Neural cell (in vitro differentiated cells): Measurements from ENCODE around the gene GLT6D1. TPM values are rescaled to one million over a fixed set of nuclear protein-coding genes. Genes with fewer than 3 reads are reported as not detected.

ENCODE experiments used
- H2AFZ ChIP-seq: fragments of 200-600, 300-800 bp; sonication (generic), shearing (Covaris generic); 2 replicates; pipeline ENCODE4 v1.6.0; 2014; ENCODE audit warnings: low read depth, mild to moderate bottlenecking, antibody characterized with exemption, low read length, moderate library complexity
- H3F3A ChIP-seq: fragments of 200-600 bp; shearing (Covaris generic); 2 replicates; pipeline ENCODE4 v1.6.1; 2016; ENCODE audit warnings: mild to moderate bottlenecking, moderate library complexity, mixed read lengths, antibody characterized with exemption, low read length; ENCODE audit not compliant: insufficient read depth, poor library complexity, severe bottlenecking
- H3K27ac ChIP-seq: fragments of 200-600, 300-800 bp; sonication (generic), shearing (Covaris generic); 2 replicates; pipeline ENCODE4 v1.5.1; 2014; ENCODE audit warnings: mild to moderate bottlenecking, low read length, moderate library complexity
- H3K27me3 ChIP-seq: fragments of 300-800, 200-600 bp; sonication (generic), shearing (Covaris generic); 2 replicates; pipeline ENCODE4 v1.6.0; 2014; ENCODE audit warnings: mild to moderate bottlenecking, low read depth, low read length, moderate library complexity; ENCODE audit not compliant: insufficient read depth
- H3K36me3 ChIP-seq: fragments of 300-800, 200-600 bp; sonication (generic), shearing (Covaris generic); 2 replicates; pipeline ENCODE4 v1.5.1; 2014; ENCODE audit warnings: mild to moderate bottlenecking, antibody characterized with exemption, low read length, moderate library complexity; ENCODE audit not compliant: insufficient read depth
- H3K4me2 ChIP-seq: fragments of 300-800, 200-600 bp; sonication (generic), shearing (Covaris generic); 2 replicates; pipeline ENCODE4 v1.6.0; 2014; ENCODE audit warnings: mild to moderate bottlenecking, low read length
- H3K4me3 ChIP-seq: fragments of 300-800, 200-600 bp; sonication (generic), shearing (Covaris generic); 2 replicates; pipeline ENCODE4 v1.5.1; 2014; ENCODE audit warnings: mild to moderate bottlenecking, low read length, moderate library complexity
- H3K79me2 ChIP-seq: fragments of 200-600 bp; shearing (Covaris generic); replicated peaks from 2 replicates; pipeline ENCODE4 v1.6.0; 2014; ENCODE audit warnings: mild to moderate bottlenecking, low read length, moderate library complexity; ENCODE audit not compliant: insufficient read depth
- H3K9ac ChIP-seq: fragments of 300-800, 200-600 bp; sonication (generic), shearing (Covaris generic); 2 replicates; pipeline ENCODE4 v1.6.1; 2016; ENCODE audit warnings: mild to moderate bottlenecking, low read length, mixed read lengths
- H3K9me2 ChIP-seq: fragments of 200-600 bp; shearing (Covaris generic); 2 replicates; pipeline ENCODE4 v1.6.1; 2016; ENCODE audit warnings: mild to moderate bottlenecking, low read length, mixed read lengths; ENCODE audit not compliant: insufficient read depth
- H3K9me3 ChIP-seq: fragments of 200-600, 300-800 bp; sonication (generic), shearing (Covaris generic); 2 replicates; pipeline ENCODE4 v1.6.1; 2016; ENCODE audit warnings: mild to moderate bottlenecking, mixed run types, low read length, moderate library complexity, mixed read lengths
- H4K20me1 ChIP-seq: fragments of 200-600 bp; shearing (Covaris generic); 2 replicates; pipeline ENCODE4 v1.6.1; 2016; ENCODE audit warnings: mild to moderate bottlenecking, mixed run types; ENCODE audit not compliant: insufficient read depth
- CTCF ChIP-seq: fragments of 450-650 bp; IDR thresholded peaks from 2 replicates; pipeline ENCODE4 v1.5.1; 2014; ENCODE audit warnings: antibody characterized with exemption, mild to moderate bottlenecking, moderate library complexity; ENCODE audit not compliant: poor library complexity, severe bottlenecking
- EP300 ChIP-seq: fragments of 450-650 bp; conservative IDR thresholded peaks from 2 replicates; pipeline ENCODE4 v1.6.1; 2014; ENCODE audit warnings: antibody characterized with exemption, mild to moderate bottlenecking, moderate library complexity; ENCODE audit not compliant: poor library complexity, severe bottlenecking
- EZH2 ChIP-seq: fragments of 200-600, 300-800 bp; shearing (Covaris generic), sonication (generic); IDR thresholded peaks from 2 replicates; pipeline ENCODE4 v1.6.1; 2014; ENCODE audit warnings: antibody characterized with exemption, low read length, borderline replicate concordance, mild to moderate bottlenecking; ENCODE audit not compliant: insufficient read depth, poor library complexity, severe bottlenecking
- MXI1 ChIP-seq: fragments of 450-650 bp; conservative IDR thresholded peaks from 2 replicates; pipeline ENCODE4 v1.6.1; 2014; ENCODE audit warnings: antibody characterized with exemption, mild to moderate bottlenecking; ENCODE audit not compliant: poor library complexity, severe bottlenecking
- POLR2AphosphoS5 ChIP-seq: IDR thresholded peaks from 2 replicates; pipeline ENCODE4 v1.6.1; 2012
- RAD21 ChIP-seq: fragments of 450-650 bp; conservative IDR thresholded peaks from 2 replicates; pipeline ENCODE4 v1.6.1; 2014; ENCODE audit warnings: antibody characterized with exemption, mild to moderate bottlenecking, moderate library complexity
- REST ChIP-seq: IDR thresholded peaks from 2 replicates; pipeline ENCODE4 v1.6.1; 2012; ENCODE audit warnings: borderline replicate concordance
- SMC3 ChIP-seq: fragments of 450-650 bp; conservative IDR thresholded peaks from 2 replicates; pipeline ENCODE4 v1.6.1; 2014; ENCODE audit warnings: antibody characterized with exemption, mild to moderate bottlenecking, moderate library complexity; ENCODE audit not compliant: poor library complexity
- TAF1 ChIP-seq: IDR thresholded peaks from 2 replicates; pipeline ENCODE4 v1.6.1; 2012; ENCODE audit warnings: low read depth
- polyA plus RNA-seq: library from polyadenylated mRNA; depleted of rRNA; stranded (reverse); fragments of >200 nt; gene quantifications from 2 replicates; pipeline ENCODE4 v1.2.3, GENCODE V29; 2014

GLT6D1 gene
- polyA plus RNA-seq, 1 donor from 2014 or later = not detected

GRCh38 chr9:135580664-135581380, 58.5 kb downstream of the GLT6D1 start:
- Histone ChIP-seq H3K79me2 (no peaks in the 10 kb centered on the region), H2AFZ (no peak overlapping the region), H3K4me3 (no peak overlapping the region), H3K4me2 (no peak overlapping the region), H3K36me3 (no peaks in the 10 kb centered on the region), H3K9ac (no peak overlapping the region), H3K27me3 (peaks cover 5% of the 10 kb centered on the region), H3F3A (no peaks in the 10 kb centered on the region), H3K9me2 (no peaks in the 10 kb centered on the region), H3K27ac (no peak overlapping the region), H3K9me3 (no peaks in the 10 kb centered on the region), H4K20me1 (no peaks in the 10 kb centered on the region)
- TF ChIP-seq SMC3 (no peak), EZH2 (no peak), EP300 (no peak), POLR2AphosphoS5 (no peak), MXI1 (no peak), RAD21 (no peak), REST (no peak), TAF1 (no peak), CTCF (no peak)

- peaks cover 5% of the 10 kb centered on the region for H3K27me3 ChIP-seq
- no peak overlapping the region for H3K27ac ChIP-seq
- no peak overlapping the region for H3K9ac ChIP-seq
- H3K4me2 ChIP-seq = no peak overlapping the region
- no peaks in the 10 kb centered on the region for H3K9me3 ChIP-seq
- TF ChIP-seq TAF1 (no peak), SMC3 (no peak), MXI1 (no peak), EP300 (no peak), RAD21 (no peak), REST (no peak)
- no peaks in the 10 kb centered on the region for H3K36me3 ChIP-seq
- no peak overlapping the region for H3K4me3 ChIP-seq
- no peak overlapping the region for H2AFZ ChIP-seq
- H3K9me2 ChIP-seq = no peaks in the 10 kb centered on the region
- no peaks in the 10 kb centered on the region for H3K79me2 ChIP-seq
- H4K20me1 ChIP-seq = no peaks in the 10 kb centered on the region
- no peaks in the 10 kb centered on the region for H3F3A ChIP-seq
Measured at GRCh38 chr9:135579889-135580660, 59.3 kb downstream of the GLT6D1 start.
